Motor neuron (in vitro differentiated cells): Measurements from ENCODE around the gene FDXR. TPM values are rescaled to one million over a fixed set of nuclear protein-coding genes. Genes with fewer than 3 reads are reported as not detected.

Source experiments
- ATAC-seq, 8 experiments: fragments of 200-7000 bp; cut with Tn5 transposase; replicated peaks in 6 of 8; 2 replicates each; pipeline ENCODE4 v1.8.0; 2021; ENCODE audit warnings: mild to moderate bottlenecking in 8 of 8, moderate library complexity in 8 of 8
- H3K27ac ChIP-seq, 2 donors: fragments of 250-450 bp; sonication (Bioruptor Pico); 2 replicates each; pipeline ENCODE4 v1.9.0; 2021; ENCODE audit warnings: antibody characterized with exemption in 2 of 2, mild to moderate bottlenecking in 2 of 2, moderate library complexity in 1 of 2
- H3K4me1 ChIP-seq, 2 donors: fragments of 250-450 bp; sonication (Bioruptor Pico); replicated peaks in 1 of 2; 2 replicates each; pipeline ENCODE4 v1.6.1; 2021; ENCODE audit warnings: antibody characterized with exemption in 2 of 2, mild to moderate bottlenecking in 2 of 2, moderate library complexity in 1 of 2
- H3K4me3 ChIP-seq, 5 donors: fragments of 250-450 bp; sonication (Bioruptor Pico); 2 replicates each; pipeline ENCODE4 v1.9.0; 2021; ENCODE audit warnings: antibody characterized with exemption in 5 of 5, mild to moderate bottlenecking in 5 of 5, moderate library complexity in 4 of 5
- WGBS, 10 experiments: fragments of 450-650 bp; shearing (Covaris generic); methylation state at CpG; one replicate each; pipeline ENCODE4 v1.0.0; 2022; 5-methylcytosine and 5-hydroxymethylcytosine counted together
- in situ Hi-C, 9 experiments: fragments of 400-800 bp; cut with MboI; loops; one replicate each; pipeline ENCODE4 v1.15.0; 2021; ENCODE audit warnings: low sequenced_read_pairs in 9 of 9, low pct_unique_long_range_greater_than_20kb in 2 of 9; ENCODE audit not compliant: unreplicated experiment in 9 of 9
- total RNA-seq, 8 experiments: library from RNA; unstranded; fragments of 300-600 nt; gene quantifications; 2 replicates each; pipeline versions ENCODE4 v1.2.3 to v1.2.4, GENCODE V29; 2022

Gene FDXR
- total RNA-seq, 8 experiments from 2014 or later: 7.7 to 80.4 (median 16.6) TPM

DNA sequence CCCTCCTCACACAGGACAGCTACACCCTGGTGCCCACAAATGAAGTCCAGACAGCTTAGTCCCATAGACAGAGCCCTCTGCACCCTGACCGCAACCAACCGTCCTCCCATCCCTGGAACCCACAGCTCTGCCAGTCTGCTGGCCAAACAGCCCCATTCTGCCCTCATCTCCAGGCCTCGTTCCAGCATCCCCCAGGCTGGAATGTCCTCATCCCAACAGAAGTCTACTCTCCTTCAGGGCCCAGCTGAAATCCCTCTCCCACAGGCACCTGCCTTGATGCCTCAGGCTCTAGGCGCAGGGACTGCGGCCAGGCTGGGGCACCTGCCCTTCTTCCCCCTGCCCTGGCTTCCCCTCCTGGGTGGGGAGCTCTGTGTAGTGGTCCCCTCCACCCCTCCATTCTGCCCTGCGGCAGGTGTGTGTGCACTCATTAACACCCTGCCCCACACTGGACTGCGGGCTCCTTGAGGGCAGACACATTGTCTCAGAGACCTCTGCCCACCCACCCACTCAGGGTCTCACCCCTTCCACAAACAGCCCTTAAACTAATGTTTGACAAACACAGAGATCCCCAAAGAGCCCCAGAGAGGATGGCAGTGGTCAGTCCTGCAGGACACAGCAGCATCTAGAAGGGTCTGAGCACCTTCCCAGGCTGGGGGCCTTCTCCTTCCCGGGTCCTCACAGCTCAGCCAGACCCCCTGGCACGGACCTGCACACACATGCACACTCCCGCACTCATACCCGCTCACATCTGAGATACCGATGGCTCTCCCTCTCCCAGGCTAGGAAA lies 13.9 kb downstream of the FDXR start:
- in situ Hi-C loops: loop anchor here in 1 of 9 experiments (25.0 kb wide), 1 partner anchor 97 kb away; no protein-coding TSS in a partner anchor
- peak in 1 of 8 experiments; percentile 2 for ATAC-seq
- Histone ChIP-seq H3K27ac (no peak overlapping the region), H3K4me3 (peak overlapping the region in 2 of 5 donors; percentile 20 to 31), H3K4me1 (peaks cover 5 to 22% of the 10 kb centered on the region in 2 donors)
- WGBS, 10 experiments: 20 to 60% (median 37%) methylated on average over 1 to 3 of the region's 12 CpGs; no CpG with 5 or more reads in 7 of the 10 experiments

DNA sequence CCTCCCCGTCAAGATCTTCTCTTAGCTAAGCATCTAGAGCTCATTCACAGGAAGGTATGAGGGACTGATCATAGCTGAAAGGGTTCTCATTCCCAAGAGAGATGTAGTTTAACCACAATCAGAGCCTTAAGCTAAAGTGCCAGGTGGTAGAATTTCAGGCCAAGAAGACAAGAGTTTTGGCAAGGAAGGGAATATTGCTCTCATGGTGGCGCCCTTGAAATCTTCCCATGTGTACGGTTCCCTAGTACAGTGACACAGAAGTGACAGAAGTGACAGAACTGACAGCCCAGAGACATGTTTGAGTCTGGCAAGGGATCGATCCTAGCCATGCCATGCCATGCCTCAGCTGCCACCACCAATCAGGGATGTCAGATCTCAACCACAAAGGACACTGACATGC lies 15.6 kb downstream of the FDXR start:
- peaks cover 10 to 31% of the 10 kb centered on the region in 2 donors for H3K4me1 ChIP-seq
- no peak overlapping the region for H3K4me3 ChIP-seq
- no peak overlapping the region for H3K27ac ChIP-seq
- no peak for ATAC-seq
- in situ Hi-C loops: loop anchor here in 1 of 9 experiments (25.0 kb wide), 1 partner anchor 95 kb away; no protein-coding TSS in a partner anchor
- WGBS, 10 experiments: 33 to 100% (median 58%) methylated on average over 1 to 3 of the region's 4 CpGs; no CpG with 5 or more reads in 5 of the 10 experiments

- no peak overlapping the region for H3K27ac ChIP-seq
Measured at GRCh38 chr17:74856112-74856511, 16.7 kb downstream of the FDXR start.

GRCh38 chr17:74855323-74855722 lies 17.5 kb downstream of the FDXR start:
- in situ Hi-C loops: loop anchor here in 1 of 9 experiments (25.0 kb wide), 1 partner anchor 93 kb away; no protein-coding TSS in a partner anchor
- H3K4me1 ChIP-seq: peaks cover 5 to 19% of the 10 kb centered on the region in 2 donors
- ATAC-seq: no peak

More at GRCh38 chr17:74856112-74856511, 16.7 kb downstream of the FDXR start:
- peaks cover 5 to 27% of the 10 kb centered on the region in 2 donors for H3K4me1 ChIP-seq
- WGBS, 10 experiments: 65 to 73% methylated on average over 2 to 3 of the region's 7 CpGs; no CpG with 5 or more reads in 8 of the 10 experiments
- no peak for ATAC-seq
- in situ Hi-C loops: loop anchor here in 1 of 9 experiments (25.0 kb wide), 1 partner anchor 94 kb away; no protein-coding TSS in a partner anchor
- no peak overlapping the region for H3K4me3 ChIP-seq

GRCh38 chr17:74854792-74855191 lies 18.0 kb downstream of the FDXR start:
- Histone ChIP-seq H3K4me1 (peaks cover 5 to 19% of the 10 kb centered on the region in 2 donors), H3K27ac (no peak overlapping the region), H3K4me3 (no peak overlapping the region)
- 41 to 89% (median 71%) methylated on average over 7 to 10 of the region's 17 CpGs; no CpG with 5 or more reads in 7 of the 10 experiments for WGBS, 10 experiments
- no peak for ATAC-seq
- in situ Hi-C loops: loop anchor here in 1 of 9 experiments (25.0 kb wide), 1 partner anchor 92 kb away; no protein-coding TSS in a partner anchor

More at GRCh38 chr17:74855323-74855722, 17.5 kb downstream of the FDXR start:
- Histone ChIP-seq H3K27ac (no peak overlapping the region), H3K4me3 (no peak overlapping the region)
- WGBS, 10 experiments: 39 to 100% (median 40%) methylated on average over 1 to 2 of the region's 4 CpGs; no CpG with 5 or more reads in 6 of the 10 experiments

DNA sequence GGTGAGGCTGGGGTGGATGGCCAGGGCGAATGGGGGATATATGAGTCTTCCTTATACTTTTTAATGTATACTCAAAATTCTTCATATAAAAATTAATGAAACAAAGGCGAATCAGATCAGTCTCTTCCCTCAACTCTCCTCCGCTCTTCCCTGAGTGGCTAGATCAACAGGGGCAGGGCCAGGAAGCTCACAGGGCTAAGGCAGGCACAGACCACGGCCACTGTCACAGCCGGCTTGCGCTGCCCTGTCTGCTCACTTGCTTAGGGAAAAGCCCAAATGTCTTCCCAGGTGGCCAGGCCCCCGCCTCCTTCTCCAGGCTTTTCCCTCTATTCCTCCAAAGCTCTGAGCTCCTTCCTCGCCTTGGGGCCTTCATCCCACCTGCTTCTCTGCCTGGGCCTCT lies 19.1 kb downstream of the FDXR start:
- Histone ChIP-seq H3K4me1 (peaks cover 5 to 14% of the 10 kb centered on the region in 2 donors), H3K27ac (no peak overlapping the region), H3K4me3 (no peak overlapping the region)
- in situ Hi-C loops: loop anchor here in 1 of 9 experiments (25.0 kb wide), 1 partner anchor 91 kb away; no protein-coding TSS in a partner anchor
- WGBS, 10 experiments: 0 to 100% (median 70%) methylated on average over 1 to 4 of the region's 8 CpGs; no CpG with 5 or more reads in 2 of the 10 experiments
- no peak for ATAC-seq

GRCh38 chr17:74853048-74853397 lies 19.8 kb downstream of the FDXR start:
- Histone ChIP-seq H3K4me1 (peaks cover 5 to 14% of the 10 kb centered on the region in 2 donors), H3K27ac (no peak overlapping the region), H3K4me3 (peak overlapping the region in 3 of 5 donors; percentile 19 to 24 (median 23))
- no peak for ATAC-seq
- in situ Hi-C loops: loop anchor here in 1 of 9 experiments (25.0 kb wide), 1 partner anchor 91 kb away; no protein-coding TSS in a partner anchor
- WGBS, 10 experiments: 0 to 60% (median 26%) methylated on average over 1 to 7 of the region's 9 CpGs; no CpG with 5 or more reads in 4 of the 10 experiments

- Histone ChIP-seq H3K27ac (peak overlapping the region in 1 of 2 donors; percentile 58), H3K4me1 (peaks cover 5 to 14% of the 10 kb centered on the region in 2 donors), H3K4me3 (peak overlapping the region in 4 of 5 donors; percentile 19 to 25 (median 24))
- WGBS, 10 experiments: 0 to 20% (median 7%) methylated on average over 2 to 9 of the region's 76 CpGs; no CpG with 5 or more reads in 5 of the 10 experiments
- in situ Hi-C loops: loop anchor here in 1 of 9 experiments (25.0 kb wide), 1 partner anchor 90 kb away; no protein-coding TSS in a partner anchor
- ATAC-seq: peak; percentile 71 to 89 (median 86)
Measured at GRCh38 chr17:74852237-74853047, 20.4 kb downstream of the FDXR start.

- no peak for ATAC-seq
- Histone ChIP-seq H3K27ac (peak overlapping the region in 1 of 2 donors; percentile 58), H3K4me1 (peaks cover 5 to 14% of the 10 kb centered on the region in 2 donors), H3K4me3 (no peak overlapping the region)
- 68 to 87% methylated on average over 3 to 5 of the region's 29 CpGs; no CpG with 5 or more reads in 8 of the 10 experiments for WGBS, 10 experiments
- in situ Hi-C loops: loop anchor here in 1 of 9 experiments (25.0 kb wide), 1 partner anchor 89 kb away; no protein-coding TSS in a partner anchor
Measured at GRCh38 chr17:74851612-74852236, 21.1 kb downstream of the FDXR start.

- no peak overlapping the region for H3K27ac ChIP-seq
- H3K4me3 ChIP-seq: no peak overlapping the region
- H3K4me1 ChIP-seq: peaks cover 5 to 14% of the 10 kb centered on the region in 2 donors
- no peak for ATAC-seq
- 29 to 80% (median 47%) methylated on average over 1 to 2 of the region's 3 CpGs; no CpG with 5 or more reads in 7 of the 10 experiments for WGBS, 10 experiments
- in situ Hi-C loops: loop anchor here in 1 of 9 experiments (25.0 kb wide), 1 partner anchor 89 kb away; no protein-coding TSS in a partner anchor
Measured at GRCh38 chr17:74850914-74851313, 21.9 kb downstream of the FDXR start.

DNA sequence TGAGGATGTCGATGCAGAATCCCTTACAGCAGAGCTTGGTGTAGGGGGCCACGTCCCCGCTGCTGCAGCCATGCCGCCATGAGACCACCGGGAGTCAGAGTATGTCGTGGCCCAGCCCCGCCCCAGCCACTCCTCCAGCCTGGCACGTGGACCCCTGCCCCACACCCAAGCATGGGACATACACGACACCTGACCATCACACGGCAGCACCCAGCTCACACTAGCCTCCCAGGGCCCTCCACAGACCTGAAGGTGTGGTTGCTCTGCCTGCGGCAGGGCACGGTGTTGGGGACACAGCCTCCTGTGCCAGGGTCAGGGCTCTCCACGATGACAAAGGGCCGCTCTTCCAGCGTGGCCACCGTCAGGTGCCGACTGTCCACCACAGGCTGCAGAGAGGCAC lies 22.5 kb downstream of the FDXR start:
- no peak for ATAC-seq
- in situ Hi-C loops: loop anchor here in 1 of 9 experiments (25.0 kb wide), 1 partner anchor 88 kb away; no protein-coding TSS in a partner anchor
- H3K27ac ChIP-seq: no peak overlapping the region
- peaks cover 5 to 14% of the 10 kb centered on the region in 2 donors for H3K4me1 ChIP-seq
- H3K4me3 ChIP-seq: no peak overlapping the region
- WGBS, 10 experiments: 90% methylated on average over 2 of the region's 17 CpGs; no CpG with 5 or more reads in 9 of the 10 experiments
